Mucosa of rectum (tissue), 2 donors: Measurements from ENCODE around the gene PALLD.

Experiments used
- H3K27ac ChIP-seq, 2 donors: one replicate each; pipeline ENCODE4 v1.7.0; 2013; ENCODE audit warnings: inconsistent platforms in 2 of 2, low read depth in 2 of 2, low read length in 2 of 2
- H3K27me3 ChIP-seq, 2 donors: one replicate each; pipeline ENCODE4 v1.7.0; 2013; ENCODE audit warnings: low read length in 2 of 2; ENCODE audit not compliant: control insufficient read depth in 2 of 2, insufficient read depth in 2 of 2
- H3K36me3 ChIP-seq, 2 donors: one replicate each; pipeline ENCODE4 v1.7.0; 2013; ENCODE audit warnings: low read length in 2 of 2; ENCODE audit not compliant: control insufficient read depth in 2 of 2, insufficient read depth in 2 of 2
- H3K4me1 ChIP-seq, 2 donors: one replicate each; pipeline ENCODE4 v1.7.0; 2013; ENCODE audit warnings: low read length in 2 of 2, mild to moderate bottlenecking in 1 of 2; ENCODE audit not compliant: control insufficient read depth in 2 of 2, insufficient read depth in 2 of 2
- H3K4me3 ChIP-seq, 2 donors: one replicate each; pipeline ENCODE4 v1.7.0; 2013; ENCODE audit warnings: low read length in 2 of 2
- H3K9ac ChIP-seq, 2 donors: one replicate each; pipeline ENCODE4 v1.7.0; 2013; ENCODE audit warnings: low read length in 2 of 2, low read depth in 1 of 2, mild to moderate bottlenecking in 1 of 2
- H3K9me3 ChIP-seq, 2 donors: one replicate each; pipeline ENCODE4 v1.7.0; 2013; ENCODE audit warnings: low read length in 2 of 2; ENCODE audit not compliant: control insufficient read depth in 2 of 2
- donor health status: healthy.
- donor health status: Normal muscosa, but diverticular disease.

PALLD gene

GRCh38 chr4:168705121-168705520 lies 208.3 kb downstream of the PALLD start:
- Histone ChIP-seq H3K4me3 (no peak overlapping the region), H3K9ac (no peak overlapping the region), H3K9me3 (no peaks in the 10 kb centered on the region), H3K36me3 (peaks cover 0 to 4% of the 10 kb centered on the region in 2 donors), H3K27me3 (no peaks in the 10 kb centered on the region), H3K4me1 (no peaks in the 10 kb centered on the region), H3K27ac (no peak overlapping the region)

DNA sequence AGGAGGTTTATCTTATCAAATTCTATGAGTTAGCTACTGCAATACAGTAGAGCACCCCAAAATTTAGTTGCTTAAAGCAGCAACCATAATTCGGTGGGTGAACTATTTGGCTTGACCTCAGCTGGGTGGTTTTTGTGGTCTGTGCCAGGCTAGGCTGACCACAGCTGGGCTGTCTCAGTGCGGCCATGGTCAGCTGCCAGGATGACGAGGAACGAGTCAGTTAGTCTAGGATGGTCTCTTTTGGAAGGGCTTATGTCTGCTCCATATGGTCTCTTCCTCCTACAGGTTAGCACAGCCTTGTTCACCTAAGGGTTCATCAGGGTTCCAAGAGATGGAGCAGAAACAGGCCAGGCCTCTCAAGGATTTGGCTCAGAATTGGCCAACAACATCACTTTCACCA lies 210.4 kb downstream of the PALLD start:
- H3K4me1 ChIP-seq = peaks cover 0 to 6% of the 10 kb centered on the region in 2 donors
- H3K36me3 ChIP-seq = peaks cover 3 to 11% of the 10 kb centered on the region in 2 donors
- no peaks in the 10 kb centered on the region for H3K27me3 ChIP-seq
- no peaks in the 10 kb centered on the region for H3K9me3 ChIP-seq
- H3K9ac ChIP-seq = no peak overlapping the region
- no peak overlapping the region for H3K27ac ChIP-seq
- H3K4me3 ChIP-seq = no peak overlapping the region

GRCh38 chr4:168708108-168708507 lies 211.3 kb downstream of the PALLD start:
- Histone ChIP-seq H3K4me3 (no peak overlapping the region), H3K9me3 (no peaks in the 10 kb centered on the region), H3K27ac (no peak overlapping the region), H3K36me3 (peaks cover 7 to 13% of the 10 kb centered on the region in 2 donors), H3K9ac (no peak overlapping the region), H3K27me3 (no peaks in the 10 kb centered on the region), H3K4me1 (peaks cover 0 to 6% of the 10 kb centered on the region in 2 donors)

- H3K4me1 ChIP-seq = peaks cover 0 to 6% of the 10 kb centered on the region in 2 donors
- H3K4me3 ChIP-seq = no peak overlapping the region
- H3K27ac ChIP-seq = no peak overlapping the region
- H3K27me3 ChIP-seq = no peaks in the 10 kb centered on the region
- H3K9me3 ChIP-seq = no peaks in the 10 kb centered on the region
- no peak overlapping the region for H3K9ac ChIP-seq
- H3K36me3 ChIP-seq = peaks cover 10 to 13% of the 10 kb centered on the region in 2 donors
These were observed 213.6 kb downstream of the PALLD start for GRCh38 chr4:168710353-168710946.

- Histone ChIP-seq H3K4me3 (no peak overlapping the region), H3K9me3 (no peaks in the 10 kb centered on the region), H3K27ac (peak overlapping the region; percentile 14 to 41), H3K9ac (no peak overlapping the region), H3K27me3 (no peaks in the 10 kb centered on the region), H3K36me3 (peaks cover 10 to 14% of the 10 kb centered on the region in 2 donors), H3K4me1 (peaks cover 0 to 6% of the 10 kb centered on the region in 2 donors)
These were observed 214.6 kb downstream of the PALLD start for GRCh38 chr4:168711197-168712140.

DNA sequence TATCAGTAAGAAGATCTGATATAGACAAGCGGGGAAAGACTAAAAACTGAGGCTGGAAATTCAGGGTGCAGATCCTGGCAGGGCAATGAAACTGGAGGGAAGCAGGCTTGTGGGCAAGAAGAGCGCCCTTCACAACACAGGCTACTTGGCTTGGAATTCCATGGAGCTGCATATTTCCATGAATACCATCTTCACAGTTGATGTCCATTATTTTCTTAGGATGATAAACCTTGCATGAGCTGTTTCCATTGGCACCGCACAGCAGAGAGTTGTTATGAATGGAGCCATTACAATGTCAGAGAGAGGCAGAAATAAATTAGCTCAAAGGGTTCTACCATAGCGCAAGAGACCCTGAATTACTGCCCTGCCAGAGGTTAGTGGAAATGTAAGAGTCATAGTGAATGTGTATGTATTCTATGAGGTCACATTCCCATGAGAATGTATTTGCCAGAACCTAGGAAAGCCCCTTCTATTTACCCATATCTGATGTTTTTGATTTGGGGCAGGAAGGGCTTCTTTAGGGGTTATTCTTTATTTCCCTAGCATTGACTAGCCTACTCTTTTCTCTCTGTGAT lies 215.6 kb downstream of the PALLD start:
- Histone ChIP-seq H3K36me3 (peaks cover 10 to 18% of the 10 kb centered on the region in 2 donors), H3K4me3 (no peak overlapping the region), H3K4me1 (peaks cover 0 to 6% of the 10 kb centered on the region in 2 donors), H3K27ac (no peak overlapping the region), H3K9ac (no peak overlapping the region), H3K9me3 (no peaks in the 10 kb centered on the region), H3K27me3 (no peaks in the 10 kb centered on the region)

- H3K4me3 ChIP-seq = no peak overlapping the region
- no peak overlapping the region for H3K9ac ChIP-seq
- peaks cover 10 to 15% of the 10 kb centered on the region in 2 donors for H3K36me3 ChIP-seq
- no peaks in the 10 kb centered on the region for H3K27me3 ChIP-seq
- peaks cover 0 to 9% of the 10 kb centered on the region in 2 donors for H3K4me1 ChIP-seq
- no peak overlapping the region for H3K27ac ChIP-seq
- no peaks in the 10 kb centered on the region for H3K9me3 ChIP-seq
These were observed 216.4 kb downstream of the PALLD start for GRCh38 chr4:168713253-168713652.

- Histone ChIP-seq H3K4me3 (no peak overlapping the region), H3K9ac (no peak overlapping the region), H3K36me3 (peaks cover 11 to 14% of the 10 kb centered on the region in 2 donors), H3K4me1 (peaks cover 0 to 6% of the 10 kb centered on the region in 2 donors), H3K27ac (peak overlapping the region in 1 of 2 donors; percentile 34), H3K27me3 (no peaks in the 10 kb centered on the region), H3K9me3 (no peaks in the 10 kb centered on the region)
These were observed 219.0 kb downstream of the PALLD start for GRCh38 chr4:168715896-168716295.

DNA sequence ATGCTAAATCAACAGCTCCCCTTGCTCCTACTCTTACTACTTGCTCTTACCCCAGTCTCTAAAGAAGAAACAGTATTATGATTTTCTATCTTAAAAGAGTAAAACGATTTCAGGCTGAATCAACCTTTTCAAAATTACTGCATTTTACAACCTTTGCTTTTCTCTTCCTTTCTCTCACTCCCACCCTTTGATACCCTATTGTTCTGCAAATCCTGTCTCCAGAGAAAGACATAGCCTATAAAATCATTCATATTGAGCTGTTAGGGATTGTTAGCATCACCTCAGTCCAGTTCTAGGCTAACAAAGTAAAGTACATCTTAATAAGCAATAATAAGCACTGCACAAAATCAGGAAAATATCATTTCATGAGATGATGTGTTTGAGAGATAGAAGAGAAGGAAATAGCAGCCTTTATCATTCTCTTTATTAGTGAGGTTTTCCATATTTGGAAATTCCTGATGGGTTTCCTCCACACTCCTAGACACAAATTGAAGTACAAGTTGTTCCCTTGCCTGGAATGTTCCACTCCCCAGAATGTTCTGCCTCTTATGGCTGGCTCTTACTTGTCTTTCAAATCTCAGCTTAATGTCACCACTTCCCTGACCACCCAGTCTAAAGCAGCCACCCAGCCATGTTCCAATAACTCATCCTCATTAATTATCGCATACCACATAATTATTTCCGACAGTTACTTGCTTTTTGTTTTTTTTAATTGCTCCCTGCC lies 219.7 kb downstream of the PALLD start:
- Histone ChIP-seq H3K4me3 (no peak overlapping the region), H3K27ac (peak overlapping the region in 1 of 2 donors; percentile 34), H3K27me3 (no peaks in the 10 kb centered on the region), H3K9ac (no peak overlapping the region), H3K4me1 (peaks cover 0 to 3% of the 10 kb centered on the region in 2 donors), H3K9me3 (no peaks in the 10 kb centered on the region), H3K36me3 (peaks cover 9 to 12% of the 10 kb centered on the region in 2 donors)
